ENCODE measurements around the gene DNAJA4.

The DNAJA4 gene

GRCh38 chr15:78282324-78282723 is 18.0 kb downstream of the DNAJA4 start:
- DNase-seq: no peak

- DNase-seq: no peak
These were observed 20.4 kb downstream of the DNAJA4 start for GRCh38 chr15:78284758-78285157.

GRCh38 chr15:78290222-78290621 is 25.9 kb downstream of the DNAJA4 start:
- no peak for DNase-seq

- DNase-seq: no peak
These were observed 26.7 kb downstream of the DNAJA4 start for GRCh38 chr15:78291052-78291451.

GRCh38 chr15:78291698-78292097 is 27.3 kb downstream of the DNAJA4 start:
- no peak for DNase-seq

- no peak for DNase-seq
These were observed 27.9 kb downstream of the DNAJA4 start for GRCh38 chr15:78292219-78292618.

GRCh38 chr15:78299101-78299930 is 35.0 kb downstream of the DNAJA4 start, which contains the start of gene SKIC8:
Gene SKIC8 (minus strand): TSS chr15:78299609. CDS start chr15:78295686, 3,923 bp downstream.
- DNase-seq: peak; percentile 97

- DNase-seq: peak; percentile 21
These were observed 37.0 kb downstream of the DNAJA4 start for GRCh38 chr15:78301326-78301725.

- peak; percentile 46 for DNase-seq
These were observed 37.5 kb downstream of the DNAJA4 start for GRCh38 chr15:78301828-78302227.

GRCh38 chr15:78302579-78303312 is 38.4 kb downstream of the DNAJA4 start:
- no peak for DNase-seq

GRCh38 chr15:78304216-78305066 is 40.1 kb downstream of the DNAJA4 start:
- DNase-seq: no peak

- peak; percentile 28 for DNase-seq
These were observed 41.9 kb downstream of the DNAJA4 start for GRCh38 chr15:78306176-78306774.

- DNase-seq: no peak
These were observed 43.6 kb downstream of the DNAJA4 start for GRCh38 chr15:78307976-78308375.

- peak; percentile 77 for DNase-seq
These were observed 44.2 kb downstream of the DNAJA4 start for GRCh38 chr15:78308422-78309032.

GRCh38 chr15:78311292-78311691 is 46.9 kb downstream of the DNAJA4 start:
- DNase-seq: no peak

- no peak for DNase-seq
These were observed 48.2 kb downstream of the DNAJA4 start for GRCh38 chr15:78312536-78312935.

GRCh38 chr15:78312957-78313356 is 48.6 kb downstream of the DNAJA4 start:
- DNase-seq: no peak

GRCh38 chr15:78313383-78313782 is 49.0 kb downstream of the DNAJA4 start:
- no peak for DNase-seq

- DNase-seq: no peak
These were observed 49.8 kb downstream of the DNAJA4 start for GRCh38 chr15:78314181-78314581.

- DNase-seq: peak; percentile 2
These were observed 51.4 kb downstream of the DNAJA4 start for GRCh38 chr15:78315686-78316282.

GRCh38 chr15:78316283-78317083 is 52.1 kb downstream of the DNAJA4 start:
- no peak for DNase-seq
